T-cell (primary cell): Measurements from ENCODE around the gene TP53I13. TPM values are rescaled to one million over a fixed set of nuclear protein-coding genes. Genes with fewer than 3 reads are reported as not detected.
"Not testable (repeated sequence)": the region's sequence is repeated elsewhere in the genome, so short reads cannot be mapped to it uniquely, and the experiment has no call there.

Experiments
- ATAC-seq, 4 experiments: fragments of 200-7000 bp in 3 of 4; fragments of 150-1000 bp in 1 of 4; cut with Tn5 transposase; replicated peaks in 1 of 4; 1 replicate in 3 of 4; 2 replicates in 1 of 4; pipeline ENCODE4 v1.10.0; 2021; ENCODE audit warnings: moderate library complexity in 3 of 4, mild to moderate bottlenecking in 2 of 4, moderate number of reproducible peaks in 1 of 4
- CTCF ChIA-PET, 2 donors: fragments of 300-600 bp; sonication (Branson Sonifier 250); formaldehyde crosslinking; loops; one replicate each; lab custom pipeline; 2022; ENCODE audit warnings: antibody characterized with exemption in 2 of 2; lab: Charles Lee
- POLR2A ChIA-PET, 2 donors: fragments of 300-600 bp; sonication (Branson Sonifier 250); formaldehyde crosslinking; loops; one replicate each; lab custom pipeline; 2022; ENCODE audit warnings: antibody characterized with exemption in 2 of 2; lab: Charles Lee
- DNase-seq, 35 experiments: peaks; one replicate each; pipeline versions ENCODE4 v3.0.0 to v3.0.0-alpha.2; 2013 to 2023
- H3K27ac ChIP-seq: one replicate; pipeline ENCODE4 v1.5.1; 2013; ENCODE audit warnings: low read length
- H3K27me3 ChIP-seq, 2 experiments: replicated peaks in 1 of 2; 1 replicate in 1 of 2; 2 replicates in 1 of 2; pipeline versions ENCODE4 v1.6.1 to v1.7.0; 2013; ENCODE audit warnings: low read length in 1 of 2, mixed read lengths in 1 of 2; ENCODE audit not compliant: control insufficient read depth in 2 of 2, insufficient read depth in 2 of 2; ENCODE audit errors: extremely low read depth in 1 of 2
- H3K36me3 ChIP-seq, 2 donors: 1 replicate in 1 of 2; 2 replicates in 1 of 2; pipeline versions ENCODE4 v1.6.1 to v1.7.0; 2013; ENCODE audit warnings: low read length in 1 of 2; ENCODE audit not compliant: control insufficient read depth in 2 of 2, insufficient read depth in 1 of 2; ENCODE audit errors: extremely low read depth in 1 of 2
- H3K4me1 ChIP-seq, 2 experiments: 1 replicate in 1 of 2; 2 replicates in 1 of 2; pipeline versions ENCODE4 v1.6.1 to v1.7.0; 2013; ENCODE audit warnings: low read length in 2 of 2, mixed read lengths in 1 of 2; ENCODE audit not compliant: insufficient read depth in 2 of 2, control insufficient read depth in 1 of 2; ENCODE audit errors: extremely low read depth in 1 of 2
- H3K4me3 ChIP-seq, 2 donors: 1 replicate in 1 of 2; 2 replicates in 1 of 2; pipeline versions ENCODE4 v1.5.1 to v1.7.0; 2013; ENCODE audit warnings: mild to moderate bottlenecking in 2 of 2, low read length in 1 of 2, moderate library complexity in 1 of 2; ENCODE audit not compliant: control insufficient read depth in 1 of 2; ENCODE audit errors: extremely low read depth in 1 of 2
- H3K9me3 ChIP-seq: 2 replicates; pipeline ENCODE4 v1.7.0; 2013
- H3K27ac Mint-ChIP-seq, 2 donors: one replicate each; pipeline ENCODE4 v1.8.0; 2020 to 2021; ENCODE audit warnings: mild to moderate bottlenecking in 2 of 2, mixed read lengths in 2 of 2
- H3K27me3 Mint-ChIP-seq, 2 donors: one replicate each; pipeline ENCODE4 v1.8.0; 2021 to 2022; ENCODE audit warnings: mixed read lengths in 2 of 2
- H3K36me3 Mint-ChIP-seq: one replicate; pipeline ENCODE4 v1.8.0; 2021; ENCODE audit warnings: mixed read lengths
- H3K4me1 Mint-ChIP-seq, 3 donors: one replicate each; pipeline ENCODE4 v1.8.0; 2020 to 2022; ENCODE audit warnings: mixed read lengths in 3 of 3, mild to moderate bottlenecking in 1 of 3
- H3K4me3 Mint-ChIP-seq, 3 donors: one replicate each; pipeline ENCODE4 v1.8.0; 2020 to 2022; ENCODE audit warnings: mild to moderate bottlenecking in 3 of 3, mixed read lengths in 3 of 3, moderate library complexity in 3 of 3
- H3K9me3 Mint-ChIP-seq, 3 donors: one replicate each; pipeline ENCODE4 v1.8.0; 2020 to 2022; ENCODE audit warnings: mixed read lengths in 3 of 3
- WGBS: methylation state at CpG from one replicate; pipeline ENCODE4 v1.1.5; 2013; ENCODE audit warnings: missing lambda C conversion rate; ENCODE audit not compliant: insufficient coverage; 5-methylcytosine and 5-hydroxymethylcytosine counted together
- total RNA-seq, 35 experiments: library from RNA in 6 of 35; stranded (reverse) in 6 of 35; fragments of 120-200 nt in 1 of 35; gene quantifications; one replicate each; pipeline versions ENCODE4 v1.2.1 to v1.2.4 and lab custom pipeline; 2013 to 2026

The TP53I13 gene
- total RNA-seq, 5 donors from 2014 or later (not counting 1 experiment from before 2014, with no cell fraction given) = 56.0 to 166 (median 128) TPM

GRCh38 chr17:29558139-29558538 lies 10.4 kb upstream of the TP53I13 start:
- H3K4me1 ChIP-seq = peaks cover 0 to 20% of the 10 kb centered on the region in 2 experiments
- ATAC-seq, H3K9me3 Mint-ChIP-seq, H3K27me3 Mint-ChIP-seq, CTCF ChIA-PET, H3K27me3 ChIP-seq, H3K4me3 ChIP-seq, DNase-seq, H3K9me3 ChIP-seq, H3K36me3 Mint-ChIP-seq, H3K4me3 Mint-ChIP-seq, H3K27ac ChIP-seq: not testable (repeated sequence)
- peaks cover 0 to 17% of the 10 kb centered on the region in 2 donors for H3K36me3 ChIP-seq
- Mint-ChIP-seq H3K27ac (peak overlapping the region in 1 of 2 donors; percentile 44), H3K4me1 (peaks cover 10 to 41% (median 26%) of the 10 kb centered on the region in 3 donors)
- 100% methylated on average over 1 of the region's 5 CpGs for WGBS
- POLR2A ChIA-PET = interaction anchor here in 1 of 2 donors (0.7 kb wide), 1 partner anchor 166 kb away, joined by 4 read pairs; no protein-coding TSS in a partner anchor

- WGBS = no CpG with 5 or more reads among the region's 2 CpGs
These were observed 8.9 kb upstream of the TP53I13 start for GRCh38 chr17:29559640-29560039.

GRCh38 chr17:29560316-29560715 lies 8.2 kb upstream of the TP53I13 start:
- H3K27ac ChIP-seq = no peak overlapping the region
- H3K4me3 Mint-ChIP-seq = no peak overlapping the region
- H3K27ac Mint-ChIP-seq = peak overlapping the region in 1 of 2 donors; percentile 28
- H3K9me3 Mint-ChIP-seq = no peaks in the 10 kb centered on the region
- H3K36me3 ChIP-seq = peaks cover 0 to 17% of the 10 kb centered on the region in 2 donors
- H3K36me3 Mint-ChIP-seq = peaks cover 5% of the 10 kb centered on the region
- no peak overlapping the region for H3K4me3 ChIP-seq
- H3K4me1 ChIP-seq = peaks cover 0 to 42% of the 10 kb centered on the region in 2 experiments
- DNase-seq (no peak), ATAC-seq (no peak)
- H3K4me1 Mint-ChIP-seq = peaks cover 10 to 55% (median 39%) of the 10 kb centered on the region in 3 donors
- no peaks in the 10 kb centered on the region for H3K9me3 ChIP-seq
- H3K27me3 Mint-ChIP-seq = no peaks in the 10 kb centered on the region
- ChIA-PET CTCF (no interaction called here), POLR2A (no interaction called here)
- no peaks in the 10 kb centered on the region for H3K27me3 ChIP-seq
- no CpG with 5 or more reads among the region's 6 CpGs for WGBS

More at GRCh38 chr17:29559640-29560039, 8.9 kb upstream of the TP53I13 start:
- Mint-ChIP-seq H3K27ac (no peak overlapping the region), H3K9me3 (no peaks in the 10 kb centered on the region), H3K4me3 (no peak overlapping the region), H3K4me1 (peaks cover 10 to 50% (median 35%) of the 10 kb centered on the region in 3 donors), H3K27me3 (no peaks in the 10 kb centered on the region), H3K36me3 (peaks cover 5% of the 10 kb centered on the region)
- no peak for DNase-seq
- Histone ChIP-seq H3K9me3 (no peaks in the 10 kb centered on the region), H3K4me3 (no peak overlapping the region), H3K27ac (no peak overlapping the region), H3K36me3 (peaks cover 0 to 17% of the 10 kb centered on the region in 2 donors), H3K4me1 (peaks cover 0 to 35% of the 10 kb centered on the region in 2 experiments), H3K27me3 (no peaks in the 10 kb centered on the region)
- ATAC-seq = no peak
- CTCF ChIA-PET = interaction anchor here in 1 of 2 donors (0.5 kb wide), 1 partner anchor 372 kb away, joined by 4 read pairs; no protein-coding TSS in a partner anchor
- POLR2A ChIA-PET = no interaction called here

GRCh38 chr17:29561554-29562517 lies 6.7 kb upstream of the TP53I13 start:
- Mint-ChIP-seq H3K4me3 (peak overlapping the region in 1 of 3 donors; percentile 9), H3K36me3 (peaks cover 5% of the 10 kb centered on the region), H3K4me1 (peaks cover 17 to 63% (median 46%) of the 10 kb centered on the region in 3 donors), H3K27me3 (no peaks in the 10 kb centered on the region), H3K9me3 (no peaks in the 10 kb centered on the region), H3K27ac (peak overlapping the region; percentile 62 to 79)
- ATAC-seq (no peak), DNase-seq (peak in 1 of 35 experiments; percentile 38)
- H3K27ac ChIP-seq = peak overlapping the region; percentile 48
- H3K36me3 ChIP-seq = peaks cover 0 to 17% of the 10 kb centered on the region in 2 donors
- WGBS = 75% methylated on average over 13 of the region's 17 CpGs
- no peaks in the 10 kb centered on the region for H3K9me3 ChIP-seq
- H3K27me3 ChIP-seq = no peaks in the 10 kb centered on the region
- ChIA-PET POLR2A (no interaction called here), CTCF (no interaction called here)
- peaks cover 3 to 53% of the 10 kb centered on the region in 2 experiments for H3K4me1 ChIP-seq
- H3K4me3 ChIP-seq = no peak overlapping the region

GRCh38 chr17:29562615-29563014 lies 5.9 kb upstream of the TP53I13 start:
- POLR2A ChIA-PET = no interaction called here
- DNase-seq (no peak), ATAC-seq (no peak)
- H3K27me3 ChIP-seq = no peaks in the 10 kb centered on the region
- CTCF ChIA-PET = interaction anchor here in 1 of 2 donors (0.6 kb wide), 1 partner anchor 8 kb away, joined by 3 read pairs; no protein-coding TSS in a partner anchor
- H3K9me3 ChIP-seq = no peaks in the 10 kb centered on the region
- peaks cover 5% of the 10 kb centered on the region for H3K36me3 Mint-ChIP-seq
- WGBS = 92% methylated on average over 17 of the region's 18 CpGs
- no peaks in the 10 kb centered on the region for H3K9me3 Mint-ChIP-seq
- H3K27ac Mint-ChIP-seq = peak overlapping the region; percentile 62 to 79
- H3K27ac ChIP-seq = no peak overlapping the region
- no peak overlapping the region for H3K4me3 Mint-ChIP-seq
- H3K4me1 Mint-ChIP-seq = peaks cover 17 to 55% (median 39%) of the 10 kb centered on the region in 3 donors
- H3K36me3 ChIP-seq = peaks cover 0 to 17% of the 10 kb centered on the region in 2 donors
- H3K27me3 Mint-ChIP-seq = no peaks in the 10 kb centered on the region
- peaks cover 6 to 52% of the 10 kb centered on the region in 2 experiments for H3K4me1 ChIP-seq
- H3K4me3 ChIP-seq = no peak overlapping the region

GRCh38 chr17:29563816-29564215 lies 4.7 kb upstream of the TP53I13 start:
- H3K27ac ChIP-seq = peak overlapping the region; percentile 32
- H3K4me3 ChIP-seq = no peak overlapping the region
- H3K9me3 ChIP-seq = no peaks in the 10 kb centered on the region
- Mint-ChIP-seq H3K9me3 (no peaks in the 10 kb centered on the region), H3K36me3 (peaks cover 5% of the 10 kb centered on the region), H3K4me1 (peaks cover 18 to 51% (median 36%) of the 10 kb centered on the region in 3 donors), H3K27me3 (no peaks in the 10 kb centered on the region), H3K27ac (peak overlapping the region; percentile 73 to 77), H3K4me3 (peak overlapping the region in 2 of 3 donors; percentile 9 to 49)
- ATAC-seq (no peak), DNase-seq (no peak)
- H3K27me3 ChIP-seq = no peaks in the 10 kb centered on the region
- CTCF ChIA-PET = interaction anchor here in 1 of 2 donors (0.6 kb wide), 1 partner anchor 61 kb away, joined by 3 read pairs; no protein-coding TSS in a partner anchor
- POLR2A ChIA-PET = interaction anchor here in 1 of 2 donors (0.6 kb wide), 1 partner anchor 55 kb away, joined by 5 read pairs; no protein-coding TSS in a partner anchor
- no CpG with 5 or more reads among the region's 3 CpGs for WGBS
- H3K4me1 ChIP-seq = peaks cover 8 to 60% of the 10 kb centered on the region in 2 experiments
- peaks cover 0 to 17% of the 10 kb centered on the region in 2 donors for H3K36me3 ChIP-seq
